HUES48 (cell line): Measurements from ENCODE around the gene C1QTNF2.
"Not testable (repeated sequence)": the region's sequence is repeated elsewhere in the genome, so short reads cannot be mapped to it uniquely, and the experiment has no call there.

Experiments used
- H3K27ac ChIP-seq: one replicate; pipeline ENCODE4 v1.7.0; 2013; ENCODE audit warnings: low read depth, low read length, inconsistent platforms
- H3K27me3 ChIP-seq: 2 replicates; pipeline ENCODE4 v1.6.1; 2013; ENCODE audit warnings: mild to moderate bottlenecking, low read length; ENCODE audit not compliant: control insufficient read depth, insufficient read depth
- H3K36me3 ChIP-seq: 2 replicates; pipeline ENCODE4 v1.6.1; 2013; ENCODE audit warnings: low read length; ENCODE audit not compliant: control insufficient read depth, insufficient read depth
- H3K4me1 ChIP-seq: 2 replicates; pipeline ENCODE4 v1.6.1; 2013; ENCODE audit warnings: mild to moderate bottlenecking, low read length; ENCODE audit not compliant: control insufficient read depth, insufficient read depth
- H3K4me3 ChIP-seq: 2 replicates; pipeline ENCODE4 v1.5.1; 2013; ENCODE audit warnings: mild to moderate bottlenecking, low read depth, low read length
- H3K9ac ChIP-seq: 2 replicates; pipeline ENCODE4 v1.6.1; 2013; ENCODE audit warnings: mild to moderate bottlenecking, low read depth, low read length, moderate library complexity
- H3K9me3 ChIP-seq: 2 replicates; pipeline ENCODE4 v1.6.1; 2013; ENCODE audit warnings: low read length; ENCODE audit not compliant: control insufficient read depth, insufficient read depth

The C1QTNF2 gene

DNA sequence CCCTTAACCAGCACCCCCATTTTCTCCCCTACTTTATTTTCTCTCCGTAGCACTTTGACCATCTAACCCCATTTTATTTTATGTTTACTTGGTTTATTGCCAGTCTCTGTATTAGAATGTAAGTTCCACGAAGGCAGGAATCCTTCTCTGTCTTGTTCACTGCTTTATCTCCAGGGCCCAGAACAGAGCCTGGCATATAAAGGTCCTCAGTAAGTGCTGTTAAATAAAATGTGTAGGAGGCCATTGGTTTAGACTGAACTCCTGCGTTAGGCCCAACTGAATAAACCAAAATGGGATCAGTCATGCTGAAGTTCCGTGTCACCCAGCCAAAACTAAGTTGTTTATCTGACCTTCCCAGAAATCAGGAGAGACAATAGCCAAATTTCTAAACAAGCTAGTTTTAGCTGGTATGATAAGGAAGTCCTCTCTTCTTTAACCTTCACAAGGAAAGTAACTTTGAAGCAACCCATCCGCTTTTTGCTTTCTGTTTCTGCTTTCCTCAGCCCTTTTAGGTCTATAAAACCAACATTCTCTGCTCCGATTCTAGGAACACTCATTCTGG is 29.0 kb downstream of the C1QTNF2 start:
- H3K9me3 ChIP-seq = no peaks in the 10 kb centered on the region
- no peaks in the 10 kb centered on the region for H3K36me3 ChIP-seq
- no peak overlapping the region for H3K4me3 ChIP-seq
- H3K4me1 ChIP-seq = peaks cover 10% of the 10 kb centered on the region
- H3K9ac ChIP-seq = no peak overlapping the region
- H3K27me3 ChIP-seq = no peaks in the 10 kb centered on the region
- no peak overlapping the region for H3K27ac ChIP-seq

DNA sequence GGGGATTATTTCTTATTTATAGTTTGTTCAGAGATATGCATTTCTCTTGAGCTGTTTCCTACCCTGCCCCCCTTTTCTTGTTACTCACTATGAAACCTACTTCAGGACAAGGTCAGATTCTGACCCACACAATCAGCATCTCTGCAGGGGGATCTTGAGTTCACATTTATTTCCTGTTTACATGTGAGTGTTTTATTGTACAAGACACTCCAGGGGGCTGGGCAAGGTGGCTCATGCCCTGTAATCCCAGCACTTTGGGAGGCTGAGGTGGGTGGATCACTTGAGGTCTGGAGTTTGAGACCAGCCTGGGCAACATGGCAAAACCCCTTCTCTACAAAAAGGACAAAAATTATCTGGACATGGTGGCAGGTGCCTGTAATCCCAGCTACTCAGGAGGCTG is 29.9 kb downstream of the C1QTNF2 start:
- not testable (repeated sequence) for H3K4me3 ChIP-seq, H3K4me1 ChIP-seq

DNA sequence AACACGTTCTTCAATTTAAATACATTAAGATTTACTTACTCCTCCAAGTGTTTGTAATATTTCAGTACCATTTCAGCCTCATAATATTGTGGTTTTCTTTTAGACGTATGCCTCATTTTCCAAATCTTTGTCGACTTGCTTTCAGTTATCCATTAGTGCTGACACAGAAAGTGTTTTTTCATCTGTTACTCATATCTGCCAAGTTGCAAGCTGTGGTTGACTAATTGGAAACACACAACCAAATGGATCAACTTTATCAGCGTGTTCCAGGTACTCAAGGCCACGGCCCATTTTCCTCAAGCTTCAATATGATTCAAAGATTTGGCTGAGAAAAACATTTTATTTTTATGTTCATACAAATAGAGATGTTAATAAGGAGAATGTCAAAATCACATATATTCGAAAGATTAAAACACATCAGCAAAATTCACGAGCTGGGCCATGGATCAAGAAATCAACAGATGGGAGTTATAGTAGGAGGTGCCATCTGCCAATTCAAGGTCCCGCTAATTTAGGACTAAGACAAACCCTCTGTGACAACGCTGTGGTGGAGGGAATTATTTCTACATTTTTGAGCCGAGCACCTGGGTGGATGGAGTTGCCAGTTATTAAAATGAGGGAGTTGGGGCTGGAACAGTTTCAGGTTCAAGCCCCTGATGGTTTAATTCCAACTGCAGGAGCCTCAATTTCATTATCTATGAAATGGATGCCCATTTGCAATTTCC is 30.9 kb downstream of the C1QTNF2 start:
- Histone ChIP-seq H3K4me3 (no peak overlapping the region), H3K9ac (no peak overlapping the region), H3K27ac (no peak overlapping the region), H3K4me1 (peaks cover 5% of the 10 kb centered on the region; the same call in 1 of the 2 replicates), H3K36me3 (no peaks in the 10 kb centered on the region), H3K27me3 (no peaks in the 10 kb centered on the region), H3K9me3 (no peaks in the 10 kb centered on the region)

More for the DNA sequence above, 29.9 kb downstream of the C1QTNF2 start:
- H3K36me3 ChIP-seq, H3K9me3 ChIP-seq, H3K9ac ChIP-seq, H3K27ac ChIP-seq, H3K27me3 ChIP-seq: not testable (repeated sequence)

DNA sequence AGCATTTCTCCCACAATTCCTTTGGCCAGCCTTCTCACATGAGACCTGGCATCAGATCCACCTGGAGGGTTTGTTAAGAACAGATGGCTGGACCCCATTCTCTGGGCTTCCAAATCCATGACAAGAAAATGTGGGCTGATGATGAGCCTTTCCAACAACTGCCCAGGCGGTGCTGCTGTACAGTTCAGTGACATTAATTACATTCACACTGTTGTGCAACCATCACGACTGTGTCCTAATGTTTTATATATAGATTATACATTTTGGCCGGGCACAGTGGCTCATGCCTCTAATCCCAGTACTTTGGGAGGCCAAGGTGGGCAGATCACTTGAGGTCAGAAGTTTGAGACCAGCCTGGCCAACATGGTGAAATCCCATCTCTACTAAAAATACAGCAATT is 35.7 kb downstream of the C1QTNF2 start:
- not testable (repeated sequence) for H3K9ac ChIP-seq, H3K27ac ChIP-seq, H3K27me3 ChIP-seq, H3K36me3 ChIP-seq, H3K9me3 ChIP-seq, H3K4me1 ChIP-seq, H3K4me3 ChIP-seq

DNA sequence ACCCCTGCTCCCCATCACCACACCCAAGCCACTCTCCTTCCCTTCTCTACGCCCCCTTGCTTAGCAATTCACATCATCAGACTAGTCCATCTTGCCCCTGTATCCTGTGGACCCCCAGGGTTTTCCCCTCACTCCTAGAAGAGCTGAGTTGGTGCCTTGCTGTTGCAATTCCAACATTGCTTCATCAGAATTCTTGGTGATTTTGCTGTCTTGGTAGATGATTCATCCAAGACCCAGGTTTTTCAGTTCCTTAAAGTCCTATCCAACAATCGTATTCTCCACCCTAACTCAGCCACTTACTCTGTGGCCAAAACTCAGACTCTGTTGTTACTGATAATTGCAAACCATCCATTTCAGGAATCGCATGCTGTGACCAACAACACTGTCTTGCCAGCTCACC is 36.7 kb downstream of the C1QTNF2 start:
- Histone ChIP-seq H3K9ac (no peak overlapping the region), H3K9me3 (no peaks in the 10 kb centered on the region), H3K27ac (no peak overlapping the region), H3K4me1 (no peaks in the 10 kb centered on the region), H3K36me3 (no peaks in the 10 kb centered on the region), H3K27me3 (no peaks in the 10 kb centered on the region), H3K4me3 (no peak overlapping the region)

DNA sequence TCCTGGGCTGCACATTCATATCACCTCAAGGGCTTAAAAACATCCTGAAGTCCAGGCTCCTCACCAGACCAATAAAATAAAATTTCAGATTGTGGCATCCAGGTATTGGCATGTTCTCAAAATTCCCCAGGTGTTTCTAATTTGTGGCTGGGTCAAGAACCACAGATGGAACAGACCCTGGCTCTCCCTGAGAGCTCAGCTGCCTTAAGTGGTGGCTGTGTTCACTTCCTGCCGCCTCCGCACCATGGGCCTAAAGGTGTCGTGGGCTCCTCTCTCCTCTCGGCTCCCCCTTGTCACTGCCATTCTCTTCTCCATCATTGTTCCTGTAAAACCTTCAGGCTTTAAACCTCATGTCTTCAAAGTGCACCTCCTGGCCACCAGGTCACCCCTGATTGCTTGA is 40.2 kb downstream of the C1QTNF2 start:
- Histone ChIP-seq H3K9ac (no peak overlapping the region), H3K36me3 (no peaks in the 10 kb centered on the region), H3K4me3 (no peak overlapping the region), H3K27ac (no peak overlapping the region), H3K4me1 (no peaks in the 10 kb centered on the region), H3K27me3 (no peaks in the 10 kb centered on the region), H3K9me3 (no peaks in the 10 kb centered on the region)

DNA sequence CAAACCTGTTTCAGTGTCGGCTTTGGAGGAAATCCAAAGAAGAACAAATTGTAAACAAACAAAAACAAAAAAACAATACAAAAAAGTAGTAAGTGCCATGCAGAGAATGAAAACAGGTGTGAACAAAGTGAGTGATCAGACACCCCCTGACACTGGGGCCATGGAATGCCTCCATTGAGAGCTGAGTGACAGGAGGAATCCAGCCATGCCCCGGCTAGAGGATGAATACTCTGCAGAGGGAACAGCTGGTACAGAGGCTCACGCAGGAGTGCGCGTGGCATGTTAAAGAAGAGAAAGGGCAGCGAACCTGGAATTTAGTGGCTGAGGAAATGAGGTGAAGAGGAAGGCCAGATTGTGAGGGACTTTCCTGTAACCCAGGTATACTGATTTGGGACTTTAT is 42.6 kb downstream of the C1QTNF2 start:
- Histone ChIP-seq H3K27me3 (no peaks in the 10 kb centered on the region), H3K9me3 (no peaks in the 10 kb centered on the region), H3K27ac (no peak overlapping the region), H3K9ac (no peak overlapping the region), H3K4me3 (no peak overlapping the region), H3K4me1 (no peaks in the 10 kb centered on the region), H3K36me3 (no peaks in the 10 kb centered on the region)

DNA sequence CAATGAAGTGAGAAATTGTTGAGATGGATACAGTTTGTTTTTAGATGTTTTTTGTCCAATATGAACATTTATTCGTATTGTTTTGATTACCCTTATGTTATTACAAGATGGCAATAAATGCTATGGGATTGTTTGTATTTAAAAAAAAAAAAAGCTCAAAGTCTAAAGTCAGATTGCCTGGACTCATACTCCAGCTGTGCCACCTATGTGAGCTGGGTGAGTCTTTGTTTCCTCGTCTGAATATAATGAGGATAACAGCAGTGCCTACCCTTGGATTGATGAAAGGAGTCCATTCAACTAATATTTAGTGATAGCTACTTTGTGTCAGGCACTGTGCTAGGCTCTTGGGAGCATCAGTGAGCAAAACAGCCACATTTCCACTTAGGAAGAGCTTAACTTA is 43.4 kb downstream of the C1QTNF2 start:
- Histone ChIP-seq H3K4me3 (no peak overlapping the region), H3K27ac (no peak overlapping the region), H3K4me1 (no peaks in the 10 kb centered on the region), H3K27me3 (no peaks in the 10 kb centered on the region), H3K9ac (no peak overlapping the region), H3K36me3 (no peaks in the 10 kb centered on the region), H3K9me3 (no peaks in the 10 kb centered on the region)

DNA sequence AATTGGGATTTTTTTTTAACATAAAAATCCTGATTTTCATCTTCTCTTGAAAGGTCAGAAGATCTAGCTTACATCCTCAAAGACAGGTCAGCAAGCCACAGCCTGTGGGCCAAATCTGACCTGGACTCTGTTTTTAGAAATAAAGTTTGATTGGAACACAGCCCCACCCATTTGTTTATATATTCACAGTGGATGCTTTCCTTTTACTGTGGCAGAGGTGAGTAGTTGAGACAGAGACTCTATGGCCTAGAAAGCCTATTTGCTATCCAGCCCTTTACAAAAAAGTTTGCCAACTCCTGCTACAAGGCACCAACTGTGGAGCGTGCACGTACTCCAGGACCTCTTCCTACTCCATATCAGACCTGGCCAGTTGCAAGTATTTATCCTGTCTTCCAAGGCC is 44.7 kb downstream of the C1QTNF2 start:
- H3K27ac ChIP-seq = no peak overlapping the region
- H3K27me3 ChIP-seq = no peaks in the 10 kb centered on the region
- no peak overlapping the region for H3K9ac ChIP-seq
- H3K4me3 ChIP-seq = no peak overlapping the region
- H3K9me3 ChIP-seq = no peaks in the 10 kb centered on the region
- H3K4me1 ChIP-seq = no peaks in the 10 kb centered on the region
- no peaks in the 10 kb centered on the region for H3K36me3 ChIP-seq

DNA sequence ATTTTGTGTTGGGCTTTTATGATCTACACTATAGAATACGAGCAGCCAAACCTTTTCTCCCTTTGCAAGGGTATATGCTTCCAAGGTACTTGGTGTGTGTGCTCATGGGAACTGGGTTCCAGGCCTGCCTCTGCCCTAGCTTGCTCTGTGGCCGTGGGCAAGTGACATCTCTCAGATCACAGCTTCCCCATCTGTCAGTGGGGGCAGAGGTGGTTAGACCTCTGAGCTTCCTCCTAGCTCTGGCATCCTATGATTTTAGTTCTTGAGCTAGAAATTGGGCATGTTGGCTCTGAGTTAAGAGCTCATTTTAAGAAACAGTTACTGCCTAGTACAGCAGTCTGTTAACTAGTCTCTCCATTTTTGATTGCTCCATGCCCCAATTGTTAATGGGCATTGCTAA is 45.5 kb downstream of the C1QTNF2 start:
- Histone ChIP-seq H3K27ac (no peak overlapping the region), H3K4me1 (no peaks in the 10 kb centered on the region), H3K36me3 (no peaks in the 10 kb centered on the region), H3K9ac (no peak overlapping the region), H3K4me3 (no peak overlapping the region), H3K27me3 (no peaks in the 10 kb centered on the region), H3K9me3 (no peaks in the 10 kb centered on the region)

DNA sequence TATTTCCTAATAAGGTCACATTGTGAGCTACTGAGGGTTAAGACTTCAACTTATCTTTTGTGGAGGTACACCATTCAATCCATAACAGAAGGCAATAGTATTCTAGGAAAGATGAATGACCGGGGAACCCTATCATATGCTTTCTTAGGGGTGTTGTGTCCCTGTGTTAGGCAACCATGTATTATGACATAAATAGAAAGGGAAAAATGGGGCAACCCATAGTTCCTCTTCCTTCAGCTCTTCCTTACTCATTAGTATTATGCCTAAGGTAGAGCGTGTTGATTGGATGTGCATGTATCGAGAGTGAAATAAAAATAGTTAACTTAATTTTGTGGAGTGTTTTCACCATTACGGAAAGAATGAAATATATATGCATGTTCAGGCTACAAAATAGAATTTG is 52.0 kb downstream of the C1QTNF2 start:
- H3K27me3 ChIP-seq = no peaks in the 10 kb centered on the region
- no peaks in the 10 kb centered on the region for H3K36me3 ChIP-seq
- H3K4me1 ChIP-seq = peaks cover 18% of the 10 kb centered on the region
- H3K9ac ChIP-seq = no peak overlapping the region
- no peak overlapping the region for H3K27ac ChIP-seq
- H3K9me3 ChIP-seq = no peaks in the 10 kb centered on the region
- no peak overlapping the region for H3K4me3 ChIP-seq
